ENCODE results near the gene AAK1.

Gene AAK1

DNA sequence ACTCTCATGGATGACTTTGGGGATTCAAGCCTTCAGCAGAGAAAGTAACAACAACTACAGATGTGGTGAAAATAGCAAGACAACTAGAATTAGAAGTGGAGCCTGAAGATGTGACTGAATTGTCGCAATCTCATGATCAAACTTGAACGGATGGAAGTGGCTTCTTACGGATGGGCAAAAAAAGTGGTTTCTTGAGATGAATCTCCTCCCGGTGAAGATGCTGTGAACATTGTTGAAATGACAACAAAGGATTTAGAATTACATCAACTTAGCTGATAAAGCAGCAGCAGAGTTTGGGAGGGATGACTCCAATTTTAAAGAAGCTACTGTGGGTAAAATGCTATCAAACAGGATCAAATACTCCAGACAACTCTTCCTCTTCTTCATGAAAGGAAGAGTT, 43.1 kb downstream of the AAK1 start:
- no peaks in the 10 kb centered on the region for H3F3A ChIP-seq (ENCODE audit: control insufficient read depth, insufficient read depth)
- H3K4me1 ChIP-seq (ENCODE audit: control insufficient read depth, low read length): no peaks in the 10 kb centered on the region
- H3K36me3 ChIP-seq (ENCODE audit: control insufficient read depth, low read length): no peaks in the 10 kb centered on the region
- H3K27ac ChIP-seq (ENCODE audit: low read depth, low read length): no peak overlapping the region
- H3K27me3 ChIP-seq (ENCODE audit: control insufficient read depth, low read length): peaks cover 27% of the 10 kb centered on the region
- no peak overlapping the region for H3K4me3 ChIP-seq (ENCODE audit: low read length)
- TF ChIP-seq, protein P1, sequence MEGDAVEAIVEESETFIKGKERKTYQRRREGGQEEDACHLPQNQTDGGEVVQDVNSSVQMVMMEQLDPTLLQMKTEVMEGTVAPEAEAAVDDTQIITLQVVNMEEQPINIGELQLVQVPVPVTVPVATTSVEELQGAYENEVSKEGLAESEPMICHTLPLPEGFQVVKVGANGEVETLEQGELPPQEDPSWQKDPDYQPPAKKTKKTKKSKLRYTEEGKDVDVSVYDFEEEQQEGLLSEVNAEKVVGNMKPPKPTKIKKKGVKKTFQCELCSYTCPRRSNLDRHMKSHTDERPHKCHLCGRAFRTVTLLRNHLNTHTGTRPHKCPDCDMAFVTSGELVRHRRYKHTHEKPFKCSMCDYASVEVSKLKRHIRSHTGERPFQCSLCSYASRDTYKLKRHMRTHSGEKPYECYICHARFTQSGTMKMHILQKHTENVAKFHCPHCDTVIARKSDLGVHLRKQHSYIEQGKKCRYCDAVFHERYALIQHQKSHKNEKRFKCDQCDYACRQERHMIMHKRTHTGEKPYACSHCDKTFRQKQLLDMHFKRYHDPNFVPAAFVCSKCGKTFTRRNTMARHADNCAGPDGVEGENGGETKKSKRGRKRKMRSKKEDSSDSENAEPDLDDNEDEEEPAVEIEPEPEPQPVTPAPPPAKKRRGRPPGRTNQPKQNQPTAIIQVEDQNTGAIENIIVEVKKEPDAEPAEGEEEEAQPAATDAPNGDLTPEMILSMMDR (IDR thresholded peaks at IDR 0.05; ENCODE audit: low read depth, low read length, poor library complexity, severe bottlenecking): no peak
- TF ChIP-seq EZH2phosphoT487 (IDR thresholded peaks at IDR 0.05; ENCODE audit: borderline replicate concordance, low read length): no peak
- no peak overlapping the region for H3K4me2 ChIP-seq (ENCODE audit: low read length)
- H3K9me3 ChIP-seq (ENCODE audit: control insufficient read depth, insufficient read depth, low read length): no peaks in the 10 kb centered on the region
- no peaks in the 10 kb centered on the region for H3K79me2 ChIP-seq (ENCODE audit: control insufficient read depth, low read length)
- no peaks in the 10 kb centered on the region for H3K9me2 ChIP-seq (replicated peaks; ENCODE audit: control insufficient read depth, low read length)
- no peaks in the 10 kb centered on the region for H4K20me1 ChIP-seq (ENCODE audit: control insufficient read depth, insufficient read depth, low read depth, low read length)

DNA sequence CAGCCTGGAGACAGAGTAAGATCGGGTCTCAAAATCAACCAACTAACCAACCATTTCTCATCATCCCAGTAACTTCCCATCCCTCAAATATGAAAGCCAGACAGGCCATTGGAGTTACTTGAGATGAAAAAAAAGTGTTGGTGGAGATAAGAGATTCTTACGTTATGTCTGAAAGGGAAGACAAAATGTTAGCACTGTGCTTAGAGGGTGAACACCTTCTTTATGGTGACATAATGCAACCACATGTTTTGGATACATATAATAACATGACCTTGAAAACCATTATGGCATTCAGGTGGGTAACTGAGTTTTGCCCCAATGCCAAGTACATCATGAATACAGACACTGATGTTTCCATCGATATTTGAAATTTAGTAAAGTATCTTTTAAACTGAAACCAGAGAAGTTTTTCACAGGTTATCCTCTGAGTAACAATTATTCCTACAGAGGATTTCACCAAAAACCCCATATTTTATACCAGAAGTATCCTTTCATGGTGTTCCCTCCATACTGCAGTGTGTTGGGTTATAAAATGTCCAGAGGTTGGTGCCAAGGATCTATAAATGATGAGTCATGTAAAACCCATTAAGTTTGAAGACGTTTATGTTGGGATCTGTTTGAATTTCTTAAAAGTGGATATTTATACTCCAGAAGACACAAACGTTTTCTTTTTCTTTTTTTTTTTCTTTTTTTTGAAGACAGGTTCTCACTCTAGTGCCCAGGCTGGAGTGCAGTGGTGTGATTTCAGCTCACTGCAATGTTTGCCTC, 45.5 kb downstream of the AAK1 start:
- no peaks in the 10 kb centered on the region for H3K79me2 ChIP-seq (ENCODE audit: control insufficient read depth, low read length)
- H3K36me3 ChIP-seq (ENCODE audit: control insufficient read depth, low read length): no peaks in the 10 kb centered on the region

DNA sequence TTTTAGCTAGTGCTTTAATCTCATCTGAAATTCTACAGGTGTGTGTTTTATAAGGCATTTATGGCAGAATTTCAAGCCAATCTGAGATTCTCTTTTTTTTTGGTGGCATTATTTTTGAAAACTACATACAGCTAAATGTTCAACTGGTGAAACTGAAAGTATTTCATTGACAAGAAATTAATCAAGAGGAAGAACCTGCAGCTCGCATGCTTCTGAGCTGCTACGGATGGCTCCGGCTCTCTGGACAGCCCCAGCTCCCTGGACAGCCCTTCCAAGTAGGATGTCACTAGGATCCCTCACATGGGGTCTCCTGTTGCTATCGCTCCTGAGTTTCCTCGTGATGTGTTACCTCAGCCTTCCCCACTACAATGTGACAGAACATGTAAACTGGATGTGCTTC, 46.4 kb downstream of the AAK1 start:
- Histone ChIP-seq H3K4me1 (ENCODE audit: control insufficient read depth, low read length) (no peaks in the 10 kb centered on the region), H3K36me3 (ENCODE audit: control insufficient read depth, low read length) (no peaks in the 10 kb centered on the region), H4K20me1 (ENCODE audit: control insufficient read depth, insufficient read depth, low read depth, low read length) (no peaks in the 10 kb centered on the region), H3K9me3 (ENCODE audit: control insufficient read depth, insufficient read depth, low read length) (no peaks in the 10 kb centered on the region), H3K27me3 (ENCODE audit: control insufficient read depth, low read length) (peaks cover 17% of the 10 kb centered on the region), H3K9me2 (replicated peaks; ENCODE audit: control insufficient read depth, low read length) (no peaks in the 10 kb centered on the region), H3K4me3 (ENCODE audit: low read length) (no peak overlapping the region), H3K4me2 (ENCODE audit: low read length) (no peak overlapping the region), H3K79me2 (ENCODE audit: control insufficient read depth, low read length) (no peaks in the 10 kb centered on the region), H3K27ac (ENCODE audit: low read depth, low read length) (no peak overlapping the region), H3F3A (ENCODE audit: control insufficient read depth, insufficient read depth) (no peaks in the 10 kb centered on the region)
- no peak for TF ChIP-seq EZH2phosphoT487 (IDR thresholded peaks at IDR 0.05; ENCODE audit: borderline replicate concordance, low read length)
- TF ChIP-seq, protein P1 (IDR thresholded peaks at IDR 0.05; ENCODE audit: low read depth, low read length, poor library complexity, severe bottlenecking): no peak

More for the DNA sequence above, 45.5 kb downstream of the AAK1 start:
- Histone ChIP-seq H3K4me2 (ENCODE audit: low read length) (no peak overlapping the region), H3K4me1 (ENCODE audit: control insufficient read depth, low read length) (no peaks in the 10 kb centered on the region), H3K27ac (ENCODE audit: low read depth, low read length) (no peak overlapping the region), H3K9me3 (ENCODE audit: control insufficient read depth, insufficient read depth, low read length) (no peaks in the 10 kb centered on the region), H3F3A (ENCODE audit: control insufficient read depth, insufficient read depth) (no peaks in the 10 kb centered on the region), H3K27me3 (ENCODE audit: control insufficient read depth, low read length) (peaks cover 15% of the 10 kb centered on the region), H3K4me3 (ENCODE audit: low read length) (no peak overlapping the region), H4K20me1 (ENCODE audit: control insufficient read depth, insufficient read depth, low read depth, low read length) (no peaks in the 10 kb centered on the region), H3K9me2 (replicated peaks; ENCODE audit: control insufficient read depth, low read length) (no peaks in the 10 kb centered on the region)
- TF ChIP-seq EZH2phosphoT487 (IDR thresholded peaks at IDR 0.05; ENCODE audit: borderline replicate concordance, low read length): no peak
- TF ChIP-seq, protein P1 (IDR thresholded peaks at IDR 0.05; ENCODE audit: low read depth, low read length, poor library complexity, severe bottlenecking): no peak

All from DOHH2 (cell line).